ENCODE data around the gene LIN7C.

- no peak for TF ChIP-seq CTCF (IDR thresholded peaks at IDR 0.05)
- TF ChIP-seq POLR2A (IDR thresholded peaks at IDR 0.05), result no peak
Measured at GRCh38 chr11:27505781-27506180, 788 bp downstream of the LIN7C start.
